Neutrophil (primary cell): Measurements from ENCODE around the gene CACNA1S.

Experiments used
- H3K27ac ChIP-seq: fragments of 200-600 bp; sonication (generic); 2 replicates; pipeline ENCODE4 v1.5.1; 2016; ENCODE audit warnings: mild to moderate bottlenecking, moderate library complexity
- H3K27me3 ChIP-seq: fragments of 200-600 bp; sonication (generic); 2 replicates; pipeline ENCODE4 v1.6.0; 2016; ENCODE audit warnings: mild to moderate bottlenecking
- H3K36me3 ChIP-seq: fragments of 200-600 bp; sonication (generic); 2 replicates; pipeline ENCODE4 v1.5.1; 2017
- H3K4me1 ChIP-seq, 2 experiments: fragments of 200-600 bp in 1 of 2; sonication (generic) in 1 of 2; 1 replicate in 1 of 2; 2 replicates in 1 of 2; pipeline versions ENCODE4 v1.5.1 to v1.6.1; 2013 to 2016; ENCODE audit warnings: low read depth in 1 of 2, low read length in 1 of 2, mild to moderate bottlenecking in 1 of 2, moderate library complexity in 1 of 2; ENCODE audit not compliant: control insufficient read depth in 1 of 2, insufficient read depth in 1 of 2
- H3K4me3 ChIP-seq, 2 experiments: fragments of 200-600 bp in 1 of 2; sonication (generic) in 1 of 2; 1 replicate in 1 of 2; 2 replicates in 1 of 2; pipeline ENCODE4 v1.5.1; 2013 to 2016; ENCODE audit warnings: low read depth in 1 of 2, low read length in 1 of 2, mild to moderate bottlenecking in 1 of 2, moderate library complexity in 1 of 2
- H3K9me3 ChIP-seq: fragments of 200-600 bp; sonication (generic); 2 replicates; pipeline ENCODE4 v1.5.1; 2016
- TF ChIP-seq, protein P1 (sequence below): fragments of 200-600 bp; sonication (generic); IDR thresholded peaks from 2 replicates; pipeline ENCODE4 v1.5.1; 2016; ENCODE audit warnings: antibody characterized with exemption

Gene CACNA1S

DNA sequence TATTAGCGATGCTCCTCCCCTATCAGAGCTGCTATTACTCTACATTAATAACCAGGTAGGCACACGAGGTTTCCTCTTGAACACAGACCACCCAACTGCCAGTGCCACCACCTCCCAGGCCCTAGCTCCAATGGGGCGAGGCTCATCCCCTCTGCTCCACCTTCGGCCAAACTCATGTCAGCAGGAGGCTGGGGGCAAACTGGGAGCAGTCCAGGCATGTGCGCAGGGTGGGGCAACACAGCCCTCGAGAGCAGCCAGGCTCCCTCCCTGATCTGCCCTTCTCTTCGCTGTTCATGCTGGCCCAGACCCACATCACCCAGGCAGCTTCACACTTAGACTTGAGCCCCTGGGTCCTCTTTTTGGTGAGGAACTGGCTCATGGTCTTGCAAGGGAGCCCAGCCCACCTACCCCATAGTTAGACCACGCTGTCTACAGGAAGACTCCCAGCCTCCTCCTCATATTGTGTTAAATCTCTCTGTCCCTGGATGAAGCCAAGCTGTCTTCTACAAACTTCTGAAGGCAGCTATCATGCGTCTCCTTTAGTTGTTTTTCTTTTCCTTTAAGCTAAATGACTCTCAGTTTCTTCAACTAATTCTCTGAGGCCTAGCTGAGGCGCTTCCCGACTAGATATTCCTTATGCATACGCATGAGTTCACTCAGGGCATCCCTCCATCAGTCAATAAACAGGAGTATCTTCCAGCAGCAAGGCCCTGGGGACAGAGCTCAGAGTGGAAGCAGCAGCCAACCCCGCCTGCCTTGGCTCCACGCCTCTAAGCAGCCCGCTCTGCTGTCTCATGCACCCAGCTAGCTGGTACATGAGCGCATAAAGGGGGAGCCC lies 30.0 kb upstream of the CACNA1S start:
- Histone ChIP-seq H3K4me1 (no peaks in the 10 kb centered on the region), H3K36me3 (peaks cover 79% of the 10 kb centered on the region), H3K27ac (no peak overlapping the region), H3K9me3 (no peaks in the 10 kb centered on the region), H3K4me3 (no peak overlapping the region), H3K27me3 (no peaks in the 10 kb centered on the region)
- TF ChIP-seq, protein P1, sequence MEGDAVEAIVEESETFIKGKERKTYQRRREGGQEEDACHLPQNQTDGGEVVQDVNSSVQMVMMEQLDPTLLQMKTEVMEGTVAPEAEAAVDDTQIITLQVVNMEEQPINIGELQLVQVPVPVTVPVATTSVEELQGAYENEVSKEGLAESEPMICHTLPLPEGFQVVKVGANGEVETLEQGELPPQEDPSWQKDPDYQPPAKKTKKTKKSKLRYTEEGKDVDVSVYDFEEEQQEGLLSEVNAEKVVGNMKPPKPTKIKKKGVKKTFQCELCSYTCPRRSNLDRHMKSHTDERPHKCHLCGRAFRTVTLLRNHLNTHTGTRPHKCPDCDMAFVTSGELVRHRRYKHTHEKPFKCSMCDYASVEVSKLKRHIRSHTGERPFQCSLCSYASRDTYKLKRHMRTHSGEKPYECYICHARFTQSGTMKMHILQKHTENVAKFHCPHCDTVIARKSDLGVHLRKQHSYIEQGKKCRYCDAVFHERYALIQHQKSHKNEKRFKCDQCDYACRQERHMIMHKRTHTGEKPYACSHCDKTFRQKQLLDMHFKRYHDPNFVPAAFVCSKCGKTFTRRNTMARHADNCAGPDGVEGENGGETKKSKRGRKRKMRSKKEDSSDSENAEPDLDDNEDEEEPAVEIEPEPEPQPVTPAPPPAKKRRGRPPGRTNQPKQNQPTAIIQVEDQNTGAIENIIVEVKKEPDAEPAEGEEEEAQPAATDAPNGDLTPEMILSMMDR: no peak

- H3K4me1 ChIP-seq: no peaks in the 10 kb centered on the region
- TF ChIP-seq, protein P1: no peak
- H3K36me3 ChIP-seq: peaks cover 79% of the 10 kb centered on the region
- no peaks in the 10 kb centered on the region for H3K27me3 ChIP-seq
- H3K4me3 ChIP-seq: no peak overlapping the region
- H3K9me3 ChIP-seq: no peaks in the 10 kb centered on the region
- H3K27ac ChIP-seq: no peak overlapping the region
These were observed 29.2 kb upstream of the CACNA1S start for GRCh38 chr1:201141418-201141817.

GRCh38 chr1:201140941-201141260 lies 28.7 kb upstream of the CACNA1S start:
- Histone ChIP-seq H3K27ac (no peak overlapping the region), H3K4me3 (no peak overlapping the region), H3K9me3 (no peaks in the 10 kb centered on the region), H3K4me1 (no peaks in the 10 kb centered on the region), H3K27me3 (no peaks in the 10 kb centered on the region), H3K36me3 (peaks cover 79% of the 10 kb centered on the region)
- TF ChIP-seq, protein P1: no peak

DNA sequence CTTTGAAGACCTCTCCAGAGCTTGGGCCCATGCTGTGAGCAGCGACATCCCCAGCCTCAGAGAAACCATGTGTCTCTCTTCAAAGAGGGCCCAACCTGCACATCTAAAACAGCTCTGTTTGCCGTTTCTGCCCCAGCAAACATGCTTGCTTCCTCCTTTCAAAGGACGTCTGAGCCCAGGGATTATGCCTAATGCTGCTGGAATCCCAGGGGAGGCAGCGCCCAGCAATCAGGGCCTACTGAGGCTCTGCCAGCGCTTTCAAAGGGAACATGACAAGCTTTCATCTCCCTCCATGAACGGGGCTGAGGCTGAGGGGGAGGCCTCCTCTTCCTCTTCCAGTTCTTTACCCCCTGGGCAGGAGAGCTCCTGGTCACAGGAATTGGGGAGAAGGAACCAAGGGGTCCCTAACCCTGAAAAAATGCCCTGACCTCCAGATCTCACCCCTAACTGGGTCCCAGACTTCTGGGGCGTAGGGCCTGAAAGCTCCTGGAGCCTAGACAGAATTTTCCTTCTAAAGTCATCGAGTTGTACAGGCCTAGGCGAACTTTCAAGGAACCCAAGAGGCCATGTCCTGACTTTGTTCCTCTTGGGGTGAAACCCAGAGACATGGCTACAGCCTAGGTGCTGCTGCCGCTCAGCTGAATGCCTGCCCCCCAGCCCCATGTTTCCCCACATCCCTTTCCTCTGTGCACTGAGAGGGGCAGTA lies 28.2 kb upstream of the CACNA1S start:
- Histone ChIP-seq H3K36me3 (peaks cover 79% of the 10 kb centered on the region), H3K4me1 (no peaks in the 10 kb centered on the region), H3K4me3 (no peak overlapping the region), H3K27me3 (no peaks in the 10 kb centered on the region), H3K27ac (no peak overlapping the region), H3K9me3 (no peaks in the 10 kb centered on the region)
- TF ChIP-seq, protein P1: no peak

- TF ChIP-seq, protein P1: no peak
- no peaks in the 10 kb centered on the region for H3K4me1 ChIP-seq
- no peak overlapping the region for H3K27ac ChIP-seq
- H3K4me3 ChIP-seq: no peak overlapping the region
- peaks cover 79% of the 10 kb centered on the region for H3K36me3 ChIP-seq
- no peaks in the 10 kb centered on the region for H3K27me3 ChIP-seq
- H3K9me3 ChIP-seq: no peaks in the 10 kb centered on the region
These were observed 27.5 kb upstream of the CACNA1S start for GRCh38 chr1:201139756-201140155.
